DMS53 treated with DMSO at 0.1 percent for 48 hours (cell line): ENCODE results near the gene CLEC16A.
"Not testable (repeated sequence)": the region's sequence is repeated elsewhere in the genome, so short reads cannot be mapped to it uniquely, and the experiment has no call there.

Experiments
- DNase-seq: peaks from one replicate; lab custom pipeline; 2025; ENCODE audit not compliant: unreplicated experiment; lab: John Stamatoyannopoulos, UW

The CLEC16A gene

DNA sequence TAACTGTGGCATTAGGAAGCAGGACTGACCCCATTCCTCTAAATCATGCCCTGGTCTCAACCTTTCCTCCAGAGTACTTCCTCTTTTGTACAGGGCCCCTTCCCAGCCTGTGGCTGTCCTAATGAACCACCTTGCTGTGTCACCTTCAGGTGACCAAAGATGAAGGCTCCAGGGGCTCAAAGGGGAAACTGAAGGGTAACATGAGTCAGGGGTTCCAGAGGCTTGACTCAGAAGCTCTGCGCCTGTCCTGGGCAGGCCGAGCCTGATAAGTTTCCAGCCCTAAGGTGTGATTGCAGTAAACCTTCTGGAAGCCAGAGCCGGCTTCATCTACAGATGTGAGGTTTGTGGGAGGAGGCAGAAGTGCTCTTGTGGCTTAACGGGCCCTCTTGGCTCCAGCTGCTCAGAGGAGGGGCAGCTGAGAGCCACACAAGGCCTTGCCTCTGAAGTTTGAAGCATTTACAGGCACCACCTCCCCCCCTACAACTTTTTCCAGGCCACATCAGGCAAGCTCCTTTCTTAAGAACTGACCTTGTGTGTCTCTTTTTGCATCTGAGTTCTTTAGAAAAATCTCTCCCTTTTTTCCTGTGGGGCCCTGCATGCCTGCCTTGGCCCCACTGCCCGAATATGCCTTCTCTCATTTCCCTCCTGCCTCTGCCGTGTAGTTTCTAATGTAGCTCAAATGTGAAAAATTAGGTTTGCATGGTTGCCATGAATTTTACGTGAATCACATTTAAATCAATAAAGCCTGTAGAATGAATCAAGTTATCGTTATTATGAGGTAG lies 149.9 kb downstream of the CLEC16A start:
- no peak for DNase-seq

DNA sequence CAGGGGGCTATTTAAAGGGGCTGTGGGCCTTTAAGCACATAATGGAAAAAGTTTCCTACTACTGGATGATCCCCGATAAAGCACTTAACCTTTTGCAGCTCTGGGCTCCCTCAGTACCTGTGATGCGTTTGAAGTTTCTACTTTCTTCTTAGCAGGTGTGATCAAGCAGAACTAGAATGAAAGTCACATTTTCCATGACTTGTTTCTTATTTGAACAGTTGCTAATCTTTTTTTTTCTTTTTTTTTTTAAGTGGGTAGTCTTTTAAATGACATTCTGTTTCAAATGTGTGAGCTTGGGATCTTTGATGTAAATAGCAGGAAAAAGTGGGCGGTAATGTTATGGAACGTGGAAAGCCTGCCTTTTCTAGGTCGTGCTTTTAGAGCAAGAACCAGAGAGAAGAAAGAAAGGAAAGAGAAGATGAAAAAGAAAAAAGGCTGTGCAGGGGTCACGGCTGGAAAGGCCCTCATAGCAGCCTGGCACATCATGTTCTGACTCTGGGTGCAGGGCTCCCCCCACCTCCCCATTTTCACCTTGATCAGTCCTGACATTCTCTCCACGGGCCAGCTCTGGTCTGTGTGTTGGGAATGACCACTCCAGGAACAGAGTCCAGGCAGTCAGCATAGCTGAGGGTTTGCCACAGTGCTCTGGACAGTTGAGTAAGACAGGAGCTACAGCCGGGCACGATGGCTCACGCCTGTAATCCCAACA lies 150.6 kb downstream of the CLEC16A start:
- no peak for DNase-seq

DNA sequence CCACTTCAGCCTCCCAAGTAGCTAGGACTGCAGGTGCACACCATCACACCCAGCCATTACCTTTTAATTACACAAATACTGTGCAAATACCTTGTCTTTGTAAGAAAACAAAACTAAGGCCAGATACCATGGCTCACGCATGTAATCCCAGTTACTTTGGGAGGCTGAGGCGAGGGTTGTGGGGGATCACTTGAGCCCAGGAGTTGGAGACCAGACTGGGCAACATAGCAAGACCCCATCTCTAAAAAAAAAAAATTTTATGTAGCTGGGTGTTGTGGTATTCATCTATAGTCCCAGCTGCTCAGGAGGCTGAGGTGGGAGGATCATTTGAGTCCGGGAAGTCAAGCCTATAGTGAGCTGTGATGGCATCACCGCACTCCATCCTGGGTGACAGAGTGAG lies 151.6 kb downstream of the CLEC16A start:
- DNase-seq: no peak

DNA sequence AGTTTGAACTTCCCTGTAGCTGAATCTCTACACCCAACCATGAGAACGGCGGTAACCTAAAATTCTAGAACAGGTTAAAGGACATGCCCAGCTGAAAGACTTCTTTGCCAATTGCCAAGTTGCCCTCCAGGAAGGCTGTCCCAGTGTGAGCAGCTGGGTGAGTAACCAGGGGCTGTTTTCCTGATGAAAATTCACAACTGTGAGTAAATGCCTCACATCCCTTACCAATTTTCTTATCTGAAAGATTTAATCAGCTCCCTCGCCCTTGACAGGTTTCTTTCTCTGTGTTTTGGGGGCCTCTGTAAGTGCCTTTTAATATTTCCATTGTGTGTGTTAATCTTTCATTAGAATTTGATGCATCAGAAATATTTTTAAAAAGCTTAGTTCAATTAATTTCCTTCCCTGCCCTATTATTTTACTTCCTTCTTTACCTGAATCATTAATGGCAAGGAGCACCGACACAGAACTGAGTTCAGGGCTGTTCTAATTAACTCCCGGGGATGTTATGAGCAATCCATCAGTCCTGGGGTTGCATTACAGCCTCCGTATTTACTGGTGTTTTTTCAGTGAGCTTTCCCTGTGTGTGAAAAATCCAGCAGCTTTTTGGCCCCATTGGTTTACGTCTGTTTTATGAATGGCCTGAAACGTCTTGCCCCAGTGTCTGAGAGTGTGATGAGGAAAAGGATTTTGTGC lies 152.9 kb downstream of the CLEC16A start:
- no peak for DNase-seq

DNA sequence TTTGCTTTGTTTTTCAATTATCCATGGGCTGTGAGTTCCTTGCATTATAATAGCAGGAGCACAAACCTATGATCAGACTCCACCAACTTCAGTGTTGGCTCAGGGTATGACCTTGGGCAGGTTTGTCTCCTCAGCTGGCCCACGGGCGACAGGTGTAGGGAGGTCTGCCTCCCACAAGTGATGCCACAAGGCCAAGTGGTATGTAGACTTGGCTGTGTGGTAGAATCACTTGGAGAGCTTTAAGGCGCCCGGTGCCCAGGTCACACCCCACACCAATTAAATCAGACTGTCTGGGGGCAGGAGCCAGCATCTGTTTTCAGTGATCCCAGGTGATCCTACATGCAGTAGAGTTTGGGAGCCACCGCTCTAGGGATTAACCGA lies 153.4 kb downstream of the CLEC16A start:
- no peak for DNase-seq

DNA sequence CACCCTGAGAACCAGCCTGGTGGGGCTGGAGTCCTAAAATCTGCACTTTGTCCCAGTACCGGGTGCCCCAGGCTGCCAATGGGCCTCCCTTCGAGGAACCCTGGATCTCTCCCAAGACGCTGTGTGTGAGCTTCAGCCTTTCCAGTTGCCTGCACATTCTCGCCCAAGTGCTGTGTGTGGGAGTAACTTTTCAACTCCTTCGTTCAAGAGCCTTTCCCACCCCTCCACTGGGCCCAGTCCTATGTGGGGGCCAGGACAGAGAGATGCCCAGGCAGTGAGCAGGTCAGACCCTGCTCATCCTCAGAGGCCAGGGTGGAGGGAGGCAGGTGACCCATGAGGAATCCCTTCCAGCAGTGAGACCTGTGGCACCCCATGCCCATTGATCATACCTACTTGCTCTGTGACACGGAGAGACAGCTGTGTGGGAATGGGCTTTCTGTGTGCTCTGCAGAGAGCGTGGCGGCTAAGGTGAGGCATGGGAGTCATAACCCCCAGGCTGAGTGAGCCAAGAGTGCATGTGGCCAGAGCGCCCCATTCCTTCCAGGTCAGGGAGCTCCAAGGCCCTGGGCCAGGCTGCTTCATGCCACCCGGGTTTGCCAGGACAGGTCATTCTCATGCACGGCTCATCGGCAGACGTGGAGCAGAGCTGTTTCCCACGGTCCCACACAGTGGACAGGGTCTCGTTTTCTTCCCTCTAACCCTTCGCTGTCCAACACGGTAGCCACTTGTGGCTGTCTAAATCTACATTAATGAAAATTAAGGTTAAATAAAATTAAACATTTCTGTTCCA lies 154.4 kb downstream of the CLEC16A start:
- DNase-seq: no peak

DNA sequence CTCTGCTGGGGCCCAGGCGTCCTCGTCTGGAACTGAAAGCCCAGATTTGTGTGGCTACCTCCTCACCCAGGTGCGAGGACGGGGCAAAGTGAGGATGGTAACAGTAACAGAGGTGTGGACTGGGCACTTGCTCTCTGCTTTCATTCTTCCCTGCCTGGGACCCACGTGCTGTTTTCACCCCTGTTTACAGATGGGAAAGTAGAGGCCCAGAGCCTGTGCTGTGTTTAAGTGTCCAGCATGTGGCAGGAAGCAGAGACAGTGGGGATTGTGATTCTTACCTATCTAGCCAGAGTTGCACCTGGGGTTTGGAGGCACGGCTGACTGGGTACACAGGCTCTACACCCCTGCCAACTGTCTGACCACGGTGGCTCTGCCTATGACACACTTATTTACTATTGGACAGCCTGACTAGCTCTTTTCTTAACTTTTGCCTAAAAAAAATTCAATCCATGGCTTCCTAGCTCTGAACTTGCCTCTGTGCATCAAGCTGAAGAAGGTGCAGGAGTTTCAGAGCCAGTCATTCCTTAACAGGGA lies 155.4 kb downstream of the CLEC16A start:
- no peak for DNase-seq

DNA sequence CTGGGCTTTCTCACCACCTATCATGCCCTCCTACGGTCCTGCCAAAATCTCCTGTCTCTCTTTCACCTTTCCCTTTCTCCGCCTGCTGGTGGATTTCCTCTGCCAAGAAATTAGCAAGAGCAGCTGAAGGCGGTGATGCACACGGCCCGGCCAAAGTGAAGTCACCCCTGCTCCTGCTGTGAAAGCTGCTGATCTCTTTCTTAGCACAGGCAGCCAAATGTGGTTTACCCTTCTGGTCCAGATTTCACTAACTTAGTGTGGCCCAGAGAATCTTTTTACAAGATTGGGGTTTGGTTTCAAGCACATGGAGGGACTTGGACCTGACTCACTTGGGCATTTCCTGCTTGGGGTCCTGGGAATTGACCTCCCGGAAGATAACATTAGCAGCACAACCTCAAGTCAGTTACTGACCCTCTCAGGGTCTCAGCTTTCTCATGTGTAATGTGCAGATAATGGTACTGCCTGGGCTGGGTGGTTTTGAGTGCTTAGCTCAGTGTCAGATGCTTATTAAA lies 155.9 kb downstream of the CLEC16A start:
- no peak for DNase-seq

DNA sequence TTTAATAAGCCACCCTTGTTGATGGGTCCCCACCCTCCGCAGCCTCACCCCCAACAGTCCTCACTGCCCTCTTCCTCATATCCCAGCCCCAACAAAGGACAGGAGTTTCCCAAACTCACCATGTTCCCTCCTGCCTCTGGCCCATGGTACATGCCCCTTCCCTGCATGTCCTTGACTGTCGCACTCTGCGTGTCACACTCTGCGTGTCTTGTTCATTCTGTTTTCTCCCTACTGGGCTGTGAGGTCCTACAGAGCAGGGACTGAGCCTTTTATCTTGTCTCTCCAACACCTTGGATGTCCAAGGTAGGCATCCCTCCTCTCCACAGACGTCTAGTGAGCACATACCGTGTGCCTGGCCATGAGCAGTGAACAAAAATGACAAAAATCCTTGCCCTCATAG lies 156.9 kb downstream of the CLEC16A start:
- no peak for DNase-seq

DNA sequence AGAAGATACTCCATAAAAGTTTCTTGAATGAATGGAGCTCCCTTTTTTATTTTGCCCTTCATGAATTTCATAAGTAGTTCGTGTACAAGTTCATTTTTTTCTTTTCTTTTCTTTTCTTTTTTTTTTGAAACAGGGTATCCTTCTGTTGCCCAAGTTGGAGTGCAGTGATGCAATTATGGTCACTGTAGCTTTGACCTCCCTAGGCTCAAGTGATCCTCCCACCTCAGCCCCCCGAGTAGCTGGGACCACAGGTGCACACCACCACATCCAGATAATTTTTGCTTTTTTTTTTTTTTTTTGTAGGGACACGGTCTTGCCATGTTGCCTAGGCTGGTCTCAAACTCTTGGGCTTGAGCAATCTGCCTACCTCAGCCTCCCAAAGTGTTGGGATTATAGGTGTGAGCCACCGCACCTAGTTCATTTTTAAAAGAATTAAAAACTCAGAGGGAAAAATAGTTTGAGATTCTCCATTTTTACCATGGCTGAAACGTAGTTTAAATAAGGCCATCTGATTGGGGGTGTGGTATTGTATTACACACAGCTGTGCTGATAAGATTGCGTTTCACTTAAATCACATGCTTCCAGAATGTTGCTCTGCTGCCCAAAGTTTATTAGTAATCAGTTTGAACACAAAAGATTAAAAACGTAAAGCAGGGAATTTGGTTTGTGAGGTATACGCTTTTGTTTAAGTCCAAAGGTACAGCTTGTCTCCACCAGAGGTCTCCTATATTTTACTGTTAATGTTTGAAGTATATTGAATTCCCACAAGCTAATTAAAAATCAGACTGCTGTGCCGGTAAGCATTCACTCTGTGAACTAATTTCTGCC lies 157.5 kb downstream of the CLEC16A start:
- DNase-seq: no peak

DNA sequence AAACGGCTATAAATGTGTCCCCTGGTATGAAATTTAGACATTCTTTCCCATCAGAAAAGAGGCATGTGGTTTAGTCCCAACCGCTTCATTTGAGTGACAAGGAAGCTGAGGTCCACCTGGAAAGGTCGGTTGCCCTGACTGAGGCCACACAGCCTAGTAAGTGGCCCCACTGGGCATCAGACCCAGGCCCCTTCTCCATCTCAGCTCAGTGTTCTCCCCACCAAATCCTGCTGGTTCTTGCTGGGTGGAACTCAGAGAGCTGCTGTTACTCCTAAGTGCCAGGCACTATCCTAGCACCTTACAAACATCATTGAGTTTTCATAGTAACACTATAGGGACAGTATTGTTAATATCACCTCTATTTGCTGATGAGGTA lies 158.1 kb downstream of the CLEC16A start:
- no peak for DNase-seq

DNA sequence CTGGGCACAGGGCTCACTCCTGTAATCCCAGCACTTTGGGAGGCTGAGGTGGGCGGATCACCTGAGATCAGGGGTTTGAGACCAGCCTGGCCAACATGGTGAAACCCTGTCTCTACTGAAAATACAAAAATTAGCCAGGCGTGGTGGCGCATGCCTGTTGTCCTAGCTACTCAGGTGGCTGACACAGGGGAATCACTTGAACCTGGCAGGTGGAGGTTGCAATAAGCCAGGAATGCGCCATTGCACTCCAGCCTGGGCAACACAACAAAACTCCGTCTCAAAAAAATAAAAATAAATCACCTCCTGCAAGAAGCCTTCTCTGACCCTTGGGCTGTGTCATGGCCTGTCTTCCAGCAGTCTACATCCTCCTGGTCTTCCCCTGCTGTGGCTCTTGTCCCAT lies 158.9 kb downstream of the CLEC16A start:
- DNase-seq: not testable (repeated sequence)

DNA sequence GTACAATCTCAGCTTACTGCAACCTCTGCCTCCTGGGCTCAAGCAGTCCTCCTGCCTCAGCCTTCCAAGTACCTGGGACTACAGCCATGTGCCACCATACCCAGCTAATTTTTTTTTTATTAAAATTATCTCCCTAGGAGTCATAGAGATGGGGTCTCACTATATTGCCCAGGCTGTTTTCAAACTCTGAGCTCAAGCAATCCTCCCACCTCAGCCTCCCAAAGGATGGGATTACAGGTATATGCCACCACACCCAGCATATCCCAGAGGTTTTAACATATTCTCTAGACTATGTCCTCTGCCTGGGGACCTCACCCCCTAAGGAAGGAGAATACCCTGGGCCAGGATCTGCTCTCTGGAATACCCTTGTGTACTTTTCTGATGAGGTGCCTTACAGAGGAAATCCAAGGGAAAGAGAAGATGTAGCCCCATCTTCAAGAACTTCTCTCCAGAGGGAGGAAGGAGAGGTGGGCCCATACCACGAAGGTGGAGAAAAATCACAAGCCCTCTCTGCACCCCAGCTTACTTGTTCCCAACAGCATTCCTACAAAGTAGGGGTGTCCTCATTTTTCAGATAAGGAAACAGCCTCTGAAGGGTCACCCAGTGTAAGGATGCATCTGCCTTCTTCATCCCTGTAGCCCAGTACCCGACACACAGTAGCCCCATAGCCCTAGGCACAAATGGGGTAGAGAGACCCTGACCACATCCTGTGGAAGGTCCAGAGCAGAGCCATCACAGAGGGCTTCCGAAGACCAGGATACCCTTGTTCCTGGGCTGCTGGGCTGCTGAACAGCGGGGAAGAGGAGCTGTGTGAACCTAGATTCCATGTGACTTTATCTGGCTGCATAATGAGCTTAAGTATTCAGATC lies 160.0 kb downstream of the CLEC16A start:
- DNase-seq: no peak

DNA sequence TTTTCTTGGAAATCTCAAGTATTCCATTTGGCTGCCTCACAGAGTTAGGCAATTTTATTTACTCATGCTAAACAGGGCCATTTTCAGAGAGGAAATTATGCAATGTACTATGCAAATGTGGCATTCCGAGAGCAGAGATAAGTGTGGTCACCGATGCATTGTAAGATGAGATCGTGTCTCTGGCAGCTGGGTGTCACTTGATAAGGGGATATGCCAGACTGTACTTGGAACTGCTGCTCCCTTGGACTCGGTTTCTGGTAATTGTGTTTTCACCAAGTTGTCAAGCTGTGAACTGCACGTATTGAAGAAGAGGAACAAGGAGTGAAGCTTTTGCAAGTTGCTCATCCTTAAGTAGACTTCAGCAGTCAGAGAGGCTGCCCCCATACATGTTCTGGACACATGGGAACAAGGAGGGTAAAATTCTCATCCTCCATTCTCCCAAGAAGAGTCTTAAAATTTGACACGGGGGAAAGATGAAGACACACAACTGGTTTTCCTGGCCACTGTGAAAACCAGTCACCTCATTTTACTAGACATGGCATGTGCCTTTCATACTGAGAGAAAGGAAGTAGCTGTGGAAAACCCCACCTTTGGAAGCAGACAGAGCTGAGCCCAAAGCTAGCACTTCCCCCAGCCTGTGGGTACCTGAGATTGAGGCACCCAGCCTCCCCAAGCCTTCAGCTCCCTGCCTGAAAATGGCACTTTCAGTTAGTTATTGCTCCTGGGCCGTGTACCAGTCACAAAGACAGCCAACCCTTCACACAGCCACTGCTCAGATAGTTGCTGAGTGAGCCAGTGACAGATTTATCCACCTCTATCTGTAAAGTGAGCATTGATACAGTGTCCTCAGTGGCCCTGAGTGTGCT lies 160.9 kb downstream of the CLEC16A start:
- no peak for DNase-seq

DNA sequence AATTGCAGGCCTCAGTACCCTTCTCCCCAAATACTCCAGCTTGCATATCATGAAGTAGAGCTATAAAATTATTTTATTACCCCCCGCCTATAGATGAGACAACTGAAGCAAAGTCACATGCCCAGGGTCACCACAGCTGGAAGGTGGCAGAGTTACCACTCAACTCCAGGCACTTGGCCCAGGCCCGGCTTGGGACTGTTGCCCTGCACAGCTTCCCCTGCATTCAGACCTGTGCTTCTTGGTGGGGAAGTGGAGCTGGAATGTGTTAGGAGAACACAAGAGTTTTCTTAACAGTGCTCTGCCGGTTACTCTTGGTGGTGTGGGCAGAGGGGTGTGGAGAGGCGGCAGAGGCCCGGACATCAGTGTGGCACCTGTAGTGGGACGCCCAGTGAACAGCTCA lies 162.4 kb downstream of the CLEC16A start:
- DNase-seq: no peak

DNA sequence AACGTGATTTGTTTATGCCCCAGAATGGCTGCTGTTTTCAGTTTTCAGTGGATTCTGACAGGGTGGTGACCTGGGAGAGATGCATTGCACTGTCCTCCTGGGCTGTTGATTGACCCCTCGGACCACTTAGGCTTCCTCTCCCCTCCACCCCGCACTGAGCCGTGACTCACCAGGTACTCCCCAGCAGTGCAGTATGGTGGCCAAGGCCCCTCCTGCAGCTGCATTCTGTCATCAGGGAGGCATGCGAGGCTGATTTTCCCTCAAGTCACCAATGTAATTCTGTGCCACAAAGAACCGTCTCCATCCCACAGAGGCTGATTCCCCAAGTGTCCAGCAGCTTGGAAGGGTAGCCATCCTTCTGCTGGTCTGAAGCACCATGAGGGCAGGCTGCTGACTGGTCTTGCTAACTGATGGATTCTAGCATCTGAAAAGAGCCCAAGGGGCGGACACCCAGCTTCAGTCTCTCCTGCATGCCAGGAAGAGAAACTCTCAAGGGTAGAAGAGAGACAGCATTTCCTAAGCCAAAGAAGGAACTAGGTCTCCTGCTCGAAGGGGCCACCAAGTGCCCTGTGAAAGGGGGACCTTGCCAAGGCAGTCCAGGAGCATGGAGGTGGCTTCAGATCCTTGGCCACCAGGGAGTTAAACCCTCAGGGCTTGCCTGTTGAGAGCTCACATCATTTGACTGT lies 163.6 kb downstream of the CLEC16A start:
- DNase-seq: no peak

DNA sequence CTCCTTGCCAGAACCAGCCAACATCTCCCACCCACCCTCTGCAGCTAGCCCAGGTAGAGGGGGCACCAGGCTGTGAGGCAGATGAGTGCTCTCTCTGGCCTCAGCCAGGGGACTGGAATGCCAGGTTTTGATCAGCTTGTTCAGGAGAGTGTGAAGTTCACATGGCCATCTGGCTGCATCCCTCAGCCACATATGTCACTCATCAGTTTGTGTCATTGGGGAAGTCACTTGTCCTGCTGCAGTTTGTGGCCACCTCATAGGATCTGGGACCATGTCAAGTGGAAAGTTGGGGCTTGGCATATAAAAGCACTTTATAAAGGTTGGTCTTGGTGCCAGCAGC lies 164.1 kb downstream of the CLEC16A start:
- DNase-seq: no peak

DNA sequence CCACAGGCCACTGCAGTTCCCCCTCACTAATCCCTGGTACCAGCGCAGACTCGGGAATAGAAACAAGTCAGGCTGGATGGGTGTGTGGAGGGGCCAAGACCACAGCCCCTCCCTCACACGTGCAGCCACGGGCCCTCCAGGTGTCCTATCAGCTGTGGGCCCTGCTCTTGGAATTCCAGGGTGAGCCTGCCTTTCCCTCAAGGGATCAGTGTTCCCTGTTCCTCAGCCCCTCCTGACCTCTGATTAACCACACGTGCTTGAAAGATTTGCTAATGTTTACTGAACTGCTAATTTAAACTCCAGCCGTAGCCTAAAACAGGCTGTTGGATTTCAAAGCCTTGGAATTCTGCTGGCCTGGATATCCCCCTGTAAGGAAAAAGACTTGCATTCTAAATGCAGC lies 165.2 kb downstream of the CLEC16A start:
- DNase-seq: no peak
